HG03432 (cell line): ENCODE measurements around the gene ATP8A2.
"Not testable (repeated sequence)": the region's sequence is repeated elsewhere in the genome, so short reads cannot be mapped to it uniquely, and the experiment has no call there.

Experiments used
- ATAC-seq: cut with Tn5 transposase; IDR thresholded peaks from one replicate; pipeline ENCODE4 v1.9.1; 2021; ENCODE audit warnings: mild to moderate bottlenecking, moderate library complexity; ENCODE audit not compliant: unreplicated experiment

The ATP8A2 gene

GRCh38 chr13:25943658-25944057, 571.9 kb downstream of the ATP8A2 start:
- no peak for ATAC-seq

- ATAC-seq, result no peak
These were observed 573.8 kb downstream of the ATP8A2 start for GRCh38 chr13:25945596-25945995.

- ATAC-seq, result no peak
These were observed 574.5 kb downstream of the ATP8A2 start for GRCh38 chr13:25946321-25946720.

GRCh38 chr13:25948910-25949309, 577.1 kb downstream of the ATP8A2 start:
- no peak for ATAC-seq

GRCh38 chr13:25951831-25952230, 580.1 kb downstream of the ATP8A2 start:
- no peak for ATAC-seq

GRCh38 chr13:25954080-25954479, 582.3 kb downstream of the ATP8A2 start:
- ATAC-seq, result not testable (repeated sequence)

GRCh38 chr13:25954943-25955342, 583.2 kb downstream of the ATP8A2 start:
- not testable (repeated sequence) for ATAC-seq

- no peak for ATAC-seq
These were observed 587.2 kb downstream of the ATP8A2 start for GRCh38 chr13:25958986-25959385.

GRCh38 chr13:25961294-25961693, 589.5 kb downstream of the ATP8A2 start:
- no peak for ATAC-seq

- no peak for ATAC-seq
These were observed 591.9 kb downstream of the ATP8A2 start for GRCh38 chr13:25963674-25964073.

GRCh38 chr13:25965596-25965995, 593.8 kb downstream of the ATP8A2 start:
- no peak for ATAC-seq

GRCh38 chr13:25966086-25966485, 594.3 kb downstream of the ATP8A2 start:
- no peak for ATAC-seq

GRCh38 chr13:25967144-25967543, 595.4 kb downstream of the ATP8A2 start:
- no peak for ATAC-seq

- ATAC-seq, result no peak
These were observed 599.3 kb downstream of the ATP8A2 start for GRCh38 chr13:25971047-25971446.

- ATAC-seq, result no peak
These were observed 599.8 kb downstream of the ATP8A2 start for GRCh38 chr13:25971459-25972145.

GRCh38 chr13:25973085-25973484, 601.3 kb downstream of the ATP8A2 start:
- no peak for ATAC-seq

GRCh38 chr13:25973576-25973975, 601.8 kb downstream of the ATP8A2 start:
- ATAC-seq, result no peak

GRCh38 chr13:25977216-25977615, 605.4 kb downstream of the ATP8A2 start:
- no peak for ATAC-seq

- ATAC-seq, result no peak
These were observed 605.9 kb downstream of the ATP8A2 start for GRCh38 chr13:25977671-25978070.

- ATAC-seq, result no peak
These were observed 607.2 kb downstream of the ATP8A2 start for GRCh38 chr13:25978961-25979360.

GRCh38 chr13:25979371-25979770, 607.6 kb downstream of the ATP8A2 start:
- no peak for ATAC-seq

- no peak for ATAC-seq
These were observed 608.5 kb downstream of the ATP8A2 start for GRCh38 chr13:25980255-25980654.

- ATAC-seq, result no peak
These were observed 609.3 kb downstream of the ATP8A2 start for GRCh38 chr13:25981060-25981459.
